ENCODE data around the gene RRP7A. TPM values are rescaled to one million over a fixed set of nuclear protein-coding genes. Genes with fewer than 3 reads are reported as not detected.
"Not testable (repeated sequence)": the region's sequence is repeated elsewhere in the genome, so short reads cannot be mapped to it uniquely, and the experiment has no call there.

RRP7A gene
- total RNA-seq, 2 donors from 2014 or later = 13.7 to 23.4 TPM

- H3K27me3 ChIP-seq = no peaks in the 10 kb centered on the region
- peak overlapping the region in 2 of 4 donors; percentile 15 to 17 for H3K27ac ChIP-seq
- H3K4me1 ChIP-seq = peaks cover 6% of the 10 kb centered on the region
- TF ChIP-seq CTCF (IDR thresholded peaks at IDR 0.05) = no peak
- no peak for TF ChIP-seq POLR2A (IDR thresholded peaks at IDR 0.05)
- H3K36me3 ChIP-seq (replicated peaks in 1 of 2; ENCODE audit: insufficient read depth in 1 of 2, low read depth in 2 of 2) = no peaks in the 10 kb centered on the region
- H3K9me3 ChIP-seq = no peaks in the 10 kb centered on the region
- H3K4me3 ChIP-seq = no peak overlapping the region
- intact Hi-C loops (cut with DNase I) = no loop called here
- DNase-seq (no peak), ATAC-seq (no peak)
- 79 to 90% methylated on average over 8 of the region's 8 CpGs for WGBS, 2 donors
These were observed 14.0 kb upstream of the RRP7A start for GRCh38 chr22:42533638-42533977.

- not testable (repeated sequence) for DNase-seq, H3K27me3 ChIP-seq
- 73 to 78% methylated on average over 24 of the region's 24 CpGs for WGBS, 2 donors
These were observed 11.9 kb upstream of the RRP7A start for GRCh38 chr22:42531401-42532084.

GRCh38 chr22:42529435-42529834 lies 9.8 kb upstream of the RRP7A start:
- WGBS, 2 donors = 87% methylated on average over 8 of the region's 8 CpGs
- H3K9me3 ChIP-seq = not testable (repeated sequence)

More at GRCh38 chr22:42531401-42532084, 11.9 kb upstream of the RRP7A start:
- H3K27ac ChIP-seq; H3K36me3 ChIP-seq (replicated peaks in 1 of 2; ENCODE audit: insufficient read depth in 1 of 2, low read depth in 2 of 2); intact Hi-C loops (cut with DNase I); ATAC-seq; H3K9me3 ChIP-seq; H3K4me3 ChIP-seq; H3K4me1 ChIP-seq: not testable (repeated sequence)

GRCh38 chr22:42528591-42529307 lies 9.2 kb upstream of the RRP7A start:
- TF ChIP-seq CTCF (IDR thresholded peaks at IDR 0.05) (no peak), POLR2A (IDR thresholded peaks at IDR 0.05) (no peak)
- Histone ChIP-seq H3K4me3 (no peak overlapping the region), H3K4me1 (no peaks in the 10 kb centered on the region), H3K27me3 (no peaks in the 10 kb centered on the region), H3K36me3 (replicated peaks in 1 of 2; ENCODE audit: insufficient read depth in 1 of 2, low read depth in 2 of 2) (no peaks in the 10 kb centered on the region), H3K9me3 (no peaks in the 10 kb centered on the region), H3K27ac (no peak overlapping the region)
- WGBS, 2 donors = 88 to 90% methylated on average over 10 to 11 of the region's 11 CpGs
- intact Hi-C loops (cut with DNase I) = no loop called here
- ATAC-seq (no peak), DNase-seq (no peak)

More at GRCh38 chr22:42529435-42529834, 9.8 kb upstream of the RRP7A start:
- H3K27ac ChIP-seq; intact Hi-C loops (cut with DNase I); ATAC-seq; H3K27me3 ChIP-seq; H3K4me3 ChIP-seq; H3K4me1 ChIP-seq; H3K36me3 ChIP-seq (replicated peaks in 1 of 2; ENCODE audit: insufficient read depth in 1 of 2, low read depth in 2 of 2); DNase-seq: not testable (repeated sequence)

- no peak overlapping the region for H3K27ac ChIP-seq
- H3K27me3 ChIP-seq = no peaks in the 10 kb centered on the region
- TF ChIP-seq CTCF (IDR thresholded peaks at IDR 0.05) = no peak
- no peak for TF ChIP-seq POLR2A (IDR thresholded peaks at IDR 0.05)
- intact Hi-C loops (cut with DNase I) = no loop called here
- no peak for DNase-seq
- H3K9me3 ChIP-seq = no peaks in the 10 kb centered on the region
- peaks cover 12% of the 10 kb centered on the region for H3K4me1 ChIP-seq
- no peaks in the 10 kb centered on the region for H3K36me3 ChIP-seq (replicated peaks in 1 of 2; ENCODE audit: insufficient read depth in 1 of 2, low read depth in 2 of 2)
- ATAC-seq = no peak
- no peak overlapping the region for H3K4me3 ChIP-seq
- 91 to 92% methylated on average over 15 of the region's 15 CpGs for WGBS, 2 donors
These were observed 3.0 kb upstream of the RRP7A start for GRCh38 chr22:42522546-42522945.

- Histone ChIP-seq H3K4me1 (peaks cover 15% of the 10 kb centered on the region), H3K27me3 (no peaks in the 10 kb centered on the region), H3K4me3 (no peak overlapping the region), H3K9me3 (no peaks in the 10 kb centered on the region), H3K27ac (no peak overlapping the region), H3K36me3 (replicated peaks in 1 of 2; ENCODE audit: insufficient read depth in 1 of 2, low read depth in 2 of 2) (no peaks in the 10 kb centered on the region)
- 82 to 91% methylated on average over 9 of the region's 9 CpGs for WGBS, 2 donors
- DNase-seq (no peak), ATAC-seq (no peak)
- intact Hi-C loops (cut with DNase I) = no loop called here
- TF ChIP-seq POLR2A (IDR thresholded peaks at IDR 0.05) (no peak), CTCF (IDR thresholded peaks at IDR 0.05) (no peak)
These were observed 1.6 kb upstream of the RRP7A start for GRCh38 chr22:42521228-42521546.

- peak overlapping the region; percentile 74 to 75 for H3K4me3 ChIP-seq
- H3K36me3 ChIP-seq (replicated peaks in 1 of 2; ENCODE audit: insufficient read depth in 1 of 2, low read depth in 2 of 2); H3K27me3 ChIP-seq; H3K9me3 ChIP-seq; intact Hi-C loops (cut with DNase I); DNase-seq: not testable (repeated sequence)
- WGBS, 2 donors = 1 to 14% methylated on average over 15 to 19 of the region's 28 CpGs
- ATAC-seq = peak; percentile 13
- H3K27ac ChIP-seq = peak overlapping the region in 3 of 4 donors; percentile 65 to 76 (median 69)
- H3K4me1 ChIP-seq = peaks cover 21% of the 10 kb centered on the region
These were observed 715 bp downstream of the RRP7A start for GRCh38 chr22:42518638-42519524.
